Measurements from ENCODE around the gene EYA4. TPM values are rescaled to one million over a fixed set of nuclear protein-coding genes. Genes with fewer than 3 reads are reported as not detected.

The EYA4 gene
- total RNA-seq: 5.7 TPM

GRCh38 chr6:133241086-133241900, at the start of gene EYA4:
Gene EYA4, plus strand, starts transcription at chr6:133241357. Its CDS starts 33,424 bp downstream, at chr6:133274781.
- no peak for DNase-seq

- DNase-seq: no peak
Observed at GRCh38 chr6:133193396-133193795, 47.8 kb upstream of the EYA4 start.

GRCh38 chr6:133198725-133199124, 42.4 kb upstream of the EYA4 start:
- DNase-seq: no peak

- no peak for DNase-seq
Observed at GRCh38 chr6:133201231-133201630, 39.9 kb upstream of the EYA4 start.

- DNase-seq: no peak
Observed at GRCh38 chr6:133202610-133203343, 38.4 kb upstream of the EYA4 start.

- DNase-seq: no peak
Observed at GRCh38 chr6:133203344-133203697, 37.8 kb upstream of the EYA4 start.

GRCh38 chr6:133205304-133205703, 35.9 kb upstream of the EYA4 start:
- no peak for DNase-seq

- no peak for DNase-seq
Observed at GRCh38 chr6:133206942-133207341, 34.2 kb upstream of the EYA4 start.

GRCh38 chr6:133207754-133208153, 33.4 kb upstream of the EYA4 start:
- DNase-seq: no peak

GRCh38 chr6:133208183-133208755, 32.9 kb upstream of the EYA4 start:
- DNase-seq: no peak

GRCh38 chr6:133214267-133214666, 26.9 kb upstream of the EYA4 start:
- DNase-seq: no peak

GRCh38 chr6:133218852-133219251, 22.3 kb upstream of the EYA4 start:
- DNase-seq: no peak

- no peak for DNase-seq
Observed at GRCh38 chr6:133223452-133224029, 17.6 kb upstream of the EYA4 start.

GRCh38 chr6:133225560-133225959, 15.6 kb upstream of the EYA4 start:
- DNase-seq: no peak

GRCh38 chr6:133227344-133227743, 13.8 kb upstream of the EYA4 start:
- no peak for DNase-seq

- no peak for DNase-seq
Observed at GRCh38 chr6:133230052-133230451, 11.1 kb upstream of the EYA4 start.

- no peak for DNase-seq
Observed at GRCh38 chr6:133235221-133235620, 5.9 kb upstream of the EYA4 start.

GRCh38 chr6:133236932-133237331, 4.2 kb upstream of the EYA4 start:
- DNase-seq: no peak

GRCh38 chr6:133240511-133241085, 559 bp upstream of the EYA4 start:
- no peak for DNase-seq

GRCh38 chr6:133241901-133242636, 912 bp downstream of the EYA4 start:
- no peak for DNase-seq

- no peak for DNase-seq
Observed at GRCh38 chr6:133242637-133243585, 1.8 kb downstream of the EYA4 start.
